GM23338 (cell line): ENCODE data around the gene GPC2. TPM values are rescaled to one million over a fixed set of nuclear protein-coding genes. Genes with fewer than 3 reads are reported as not detected.

Experiments used
- ATAC-seq: fragments of 200-7000 bp; cut with Tn5 transposase; 3 replicates; pipeline ENCODE4 v1.9.1; 2020
- DNase-seq: peaks from one replicate; pipeline ENCODE4 v3.0.0-alpha.2; 2015; ENCODE audit warnings: low spot score
- H2AFZ ChIP-seq: fragments of 200-600 bp; sonication (generic); 2 replicates; pipeline ENCODE4 v1.8.0; 2016; ENCODE audit warnings: antibody characterized with exemption, mild to moderate bottlenecking, moderate library complexity
- H3F3A ChIP-seq: fragments of 200-600 bp; sonication (generic); replicated peaks from 2 replicates; pipeline ENCODE4 v1.8.0; 2017; ENCODE audit warnings: antibody characterized with exemption, mixed run types, low read depth
- H3K27ac ChIP-seq: fragments of 200-600 bp; sonication (generic); 2 replicates; pipeline ENCODE4 v1.6.1; 2016; ENCODE audit warnings: low read depth
- H3K27me3 ChIP-seq: fragments of 200-600 bp; sonication (generic); 2 replicates; pipeline ENCODE4 v1.8.0; 2016; ENCODE audit warnings: mild to moderate bottlenecking, mixed run types, moderate library complexity; ENCODE audit not compliant: insufficient read depth
- H3K36me3 ChIP-seq: fragments of 200-600 bp; sonication (generic); 2 replicates; pipeline ENCODE4 v1.8.0; 2016; ENCODE audit warnings: mild to moderate bottlenecking; ENCODE audit not compliant: insufficient read depth
- H3K4me1 ChIP-seq: fragments of 200-600 bp; sonication (generic); 2 replicates; pipeline ENCODE4 v1.8.0; 2016; ENCODE audit warnings: mild to moderate bottlenecking, moderate library complexity; ENCODE audit not compliant: insufficient read depth
- H3K4me2 ChIP-seq: fragments of 200-600 bp; sonication (generic); 2 replicates; pipeline ENCODE4 v1.7.1; 2017; ENCODE audit warnings: mixed run types
- H3K4me3 ChIP-seq: fragments of 200-600 bp; sonication (generic); 2 replicates; pipeline ENCODE4 v1.6.1; 2016; ENCODE audit warnings: mixed run types
- H3K79me2 ChIP-seq: fragments of 200-600 bp; sonication (generic); replicated peaks from 2 replicates; pipeline ENCODE4 v1.8.0; 2017; ENCODE audit warnings: mild to moderate bottlenecking; ENCODE audit not compliant: insufficient read depth
- H3K9me2 ChIP-seq: fragments of 200-600 bp; sonication (generic); 2 replicates; pipeline ENCODE4 v1.8.0; 2017; ENCODE audit not compliant: insufficient read depth
- H4K20me1 ChIP-seq: fragments of 200-600 bp; sonication (generic); replicated peaks from 2 replicates; pipeline ENCODE4 v1.8.0; 2017; ENCODE audit warnings: mild to moderate bottlenecking; ENCODE audit not compliant: insufficient read depth
- H3K27ac Mint-ChIP-seq: 2 replicates; pipeline ENCODE4 v1.8.0; 2020; ENCODE audit warnings: inconsistent platforms, mild to moderate bottlenecking, moderate library complexity, mixed read lengths
- H3K27me3 Mint-ChIP-seq: 3 replicates; pipeline ENCODE4 v1.8.0; 2022; ENCODE audit warnings: low read depth, mild to moderate bottlenecking, moderate library complexity, mixed read lengths, inconsistent platforms; ENCODE audit not compliant: insufficient read depth, poor library complexity
- H3K36me3 Mint-ChIP-seq: 3 replicates; pipeline ENCODE4 v1.8.0; 2021; ENCODE audit warnings: low read depth, mild to moderate bottlenecking, inconsistent platforms, moderate library complexity, mixed read lengths
- H3K4me1 Mint-ChIP-seq: 3 replicates; pipeline ENCODE4 v1.8.0; 2020; ENCODE audit warnings: mild to moderate bottlenecking, inconsistent platforms, mixed read lengths
- H3K4me3 Mint-ChIP-seq: 3 replicates; pipeline ENCODE4 v1.8.0; 2021; ENCODE audit warnings: moderate library complexity, mild to moderate bottlenecking, inconsistent platforms, mixed read lengths
- H3K9me3 Mint-ChIP-seq: 3 replicates; pipeline ENCODE4 v1.8.0; 2020; ENCODE audit warnings: moderate library complexity, mild to moderate bottlenecking, inconsistent platforms, mixed read lengths
- CREB1 ChIP-seq: fragments of 250-450 bp; sonication (Bioruptor Pico); IDR thresholded peaks from 2 replicates; pipeline ENCODE4 v1.5.0; 2020; ENCODE audit warnings: low read depth, mild to moderate bottlenecking, moderate library complexity
- EZH2 ChIP-seq: fragments of 200-600 bp; sonication (generic); IDR thresholded peaks from one replicate; pipeline ENCODE4 v1.8.0; 2017; ENCODE audit warnings: antibody characterized with exemption, mild to moderate bottlenecking, low read depth; ENCODE audit not compliant: unreplicated experiment
- EZH2phosphoT487 ChIP-seq: fragments of 200-600 bp; sonication (generic); IDR thresholded peaks from one replicate; pipeline ENCODE4 v1.8.1; 2018; ENCODE audit warnings: antibody characterized with exemption; ENCODE audit not compliant: unreplicated experiment
- JUNB ChIP-seq: IDR thresholded peaks from one replicate; pipeline ENCODE4 v1.6.1; 2016; ENCODE audit warnings: antibody characterized with exemption; ENCODE audit not compliant: unreplicated experiment
- NANOG ChIP-seq: IDR thresholded peaks from 2 replicates; pipeline ENCODE4 v1.6.1; 2016; ENCODE audit warnings: antibody characterized with exemption, borderline replicate concordance
- POLR2AphosphoS5 ChIP-seq: IDR thresholded peaks from 2 replicates; pipeline ENCODE4 v1.6.1; 2016; ENCODE audit warnings: antibody characterized with exemption, low read depth
- STAT1 ChIP-seq: IDR thresholded peaks from one replicate; pipeline ENCODE4 v1.6.1; 2016; ENCODE audit warnings: antibody characterized with exemption; ENCODE audit not compliant: unreplicated experiment
- ZNF114 ChIP-seq: fragments of 250-450 bp; sonication (Bioruptor Pico); IDR thresholded peaks from 2 replicates; pipeline ENCODE4 v1.5.0; 2020; ENCODE audit warnings: mild to moderate bottlenecking, moderate library complexity
- ZNF331 ChIP-seq: fragments of 250-450 bp; sonication (Bioruptor Pico); IDR thresholded peaks from 2 replicates; pipeline ENCODE4 v1.5.0; 2020; ENCODE audit warnings: low read depth, mild to moderate bottlenecking, moderate library complexity
- polyA plus RNA-seq: library from polyadenylated mRNA; unstranded; fragments of >200 nt; fragmentation: Nextera tagmentation; extraction: Ambion mirVana; gene quantifications from 2 replicates; pipeline ENCODE4 v1.2.1, GENCODE V29; 2016
- total RNA-seq: library from RNA; depleted of rRNA; stranded (reverse); fragments of >200 nt; shearing (Covaris generic); gene quantifications from 2 replicates; pipeline ENCODE4 v1.2.3, GENCODE V29; 2014
- TF ChIP-seq, protein P1 (sequence below): fragments of 250-450 bp; sonication (Bioruptor Pico); IDR thresholded peaks from 2 replicates; pipeline ENCODE4 v1.5.0; 2020; ENCODE audit warnings: mild to moderate bottlenecking, moderate library complexity
- TF ChIP-seq, protein P2 (sequence below): IDR thresholded peaks from 2 replicates; pipeline ENCODE4 v1.6.1; 2016; ENCODE audit warnings: antibody characterized with exemption
- TF ChIP-seq, protein P3 (sequence below): IDR thresholded peaks from one replicate; pipeline ENCODE4 v1.6.1; 2018; ENCODE audit warnings: antibody characterized with exemption; ENCODE audit not compliant: unreplicated experiment
- TF ChIP-seq, protein P4 (sequence below), 2 experiments: fragments of 200-600 bp in 1 of 2; sonication (generic) in 1 of 2; conservative IDR thresholded peaks; 2 replicates each; pipeline versions ENCODE4 v1.5.1 to v1.6.1; 2016 to 2017; ENCODE audit warnings: antibody characterized with exemption in 2 of 2, low read depth in 2 of 2, mild to moderate bottlenecking in 2 of 2, moderate library complexity in 1 of 2

Gene GPC2
- total and polyA plus RNA-seq, 2 experiments from 2014 or later, result 10.7 to 48.8 TPM

DNA sequence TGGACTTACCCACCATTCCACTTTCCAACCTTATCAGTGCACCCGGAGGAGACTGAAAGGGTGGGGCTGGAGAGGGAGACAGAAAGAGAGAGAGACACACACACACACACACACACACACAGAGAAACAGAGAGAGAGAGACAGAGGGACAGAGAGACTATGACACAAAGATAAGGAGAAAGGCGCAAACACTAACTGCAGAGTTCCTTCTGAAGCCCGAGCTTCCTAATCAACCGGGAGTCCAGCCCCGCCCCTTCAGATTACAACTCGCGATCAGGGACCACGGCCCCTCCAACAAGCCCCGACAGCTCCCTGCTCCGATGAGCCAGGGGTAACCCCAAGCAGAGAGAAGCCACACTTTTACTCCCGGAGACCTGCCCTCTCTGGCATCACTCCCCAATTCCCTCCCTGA is 9.3 kb downstream of the GPC2 start:
- no peaks in the 10 kb centered on the region for H3K79me2 ChIP-seq
- H3K4me3 Mint-ChIP-seq, result peak overlapping the region; percentile 83
- H3K36me3 Mint-ChIP-seq, result no peaks in the 10 kb centered on the region; the same call in 2 of the 3 replicates
- peaks cover 50% of the 10 kb centered on the region for H3K4me1 Mint-ChIP-seq
- ATAC-seq (peak; percentile 4), DNase-seq (peak; percentile 63)
- H3K4me3 ChIP-seq, result peak overlapping the region; percentile 73
- peaks cover 43% of the 10 kb centered on the region for H3K27me3 Mint-ChIP-seq
- peaks cover 35% of the 10 kb centered on the region for H3K4me1 ChIP-seq
- peaks cover 16% of the 10 kb centered on the region for H3K27me3 ChIP-seq
- no peaks in the 10 kb centered on the region; the same call in 1 of the 2 replicates for H4K20me1 ChIP-seq
- peak overlapping the region; percentile 57 for H2AFZ ChIP-seq
- TF ChIP-seq, protein P1, sequence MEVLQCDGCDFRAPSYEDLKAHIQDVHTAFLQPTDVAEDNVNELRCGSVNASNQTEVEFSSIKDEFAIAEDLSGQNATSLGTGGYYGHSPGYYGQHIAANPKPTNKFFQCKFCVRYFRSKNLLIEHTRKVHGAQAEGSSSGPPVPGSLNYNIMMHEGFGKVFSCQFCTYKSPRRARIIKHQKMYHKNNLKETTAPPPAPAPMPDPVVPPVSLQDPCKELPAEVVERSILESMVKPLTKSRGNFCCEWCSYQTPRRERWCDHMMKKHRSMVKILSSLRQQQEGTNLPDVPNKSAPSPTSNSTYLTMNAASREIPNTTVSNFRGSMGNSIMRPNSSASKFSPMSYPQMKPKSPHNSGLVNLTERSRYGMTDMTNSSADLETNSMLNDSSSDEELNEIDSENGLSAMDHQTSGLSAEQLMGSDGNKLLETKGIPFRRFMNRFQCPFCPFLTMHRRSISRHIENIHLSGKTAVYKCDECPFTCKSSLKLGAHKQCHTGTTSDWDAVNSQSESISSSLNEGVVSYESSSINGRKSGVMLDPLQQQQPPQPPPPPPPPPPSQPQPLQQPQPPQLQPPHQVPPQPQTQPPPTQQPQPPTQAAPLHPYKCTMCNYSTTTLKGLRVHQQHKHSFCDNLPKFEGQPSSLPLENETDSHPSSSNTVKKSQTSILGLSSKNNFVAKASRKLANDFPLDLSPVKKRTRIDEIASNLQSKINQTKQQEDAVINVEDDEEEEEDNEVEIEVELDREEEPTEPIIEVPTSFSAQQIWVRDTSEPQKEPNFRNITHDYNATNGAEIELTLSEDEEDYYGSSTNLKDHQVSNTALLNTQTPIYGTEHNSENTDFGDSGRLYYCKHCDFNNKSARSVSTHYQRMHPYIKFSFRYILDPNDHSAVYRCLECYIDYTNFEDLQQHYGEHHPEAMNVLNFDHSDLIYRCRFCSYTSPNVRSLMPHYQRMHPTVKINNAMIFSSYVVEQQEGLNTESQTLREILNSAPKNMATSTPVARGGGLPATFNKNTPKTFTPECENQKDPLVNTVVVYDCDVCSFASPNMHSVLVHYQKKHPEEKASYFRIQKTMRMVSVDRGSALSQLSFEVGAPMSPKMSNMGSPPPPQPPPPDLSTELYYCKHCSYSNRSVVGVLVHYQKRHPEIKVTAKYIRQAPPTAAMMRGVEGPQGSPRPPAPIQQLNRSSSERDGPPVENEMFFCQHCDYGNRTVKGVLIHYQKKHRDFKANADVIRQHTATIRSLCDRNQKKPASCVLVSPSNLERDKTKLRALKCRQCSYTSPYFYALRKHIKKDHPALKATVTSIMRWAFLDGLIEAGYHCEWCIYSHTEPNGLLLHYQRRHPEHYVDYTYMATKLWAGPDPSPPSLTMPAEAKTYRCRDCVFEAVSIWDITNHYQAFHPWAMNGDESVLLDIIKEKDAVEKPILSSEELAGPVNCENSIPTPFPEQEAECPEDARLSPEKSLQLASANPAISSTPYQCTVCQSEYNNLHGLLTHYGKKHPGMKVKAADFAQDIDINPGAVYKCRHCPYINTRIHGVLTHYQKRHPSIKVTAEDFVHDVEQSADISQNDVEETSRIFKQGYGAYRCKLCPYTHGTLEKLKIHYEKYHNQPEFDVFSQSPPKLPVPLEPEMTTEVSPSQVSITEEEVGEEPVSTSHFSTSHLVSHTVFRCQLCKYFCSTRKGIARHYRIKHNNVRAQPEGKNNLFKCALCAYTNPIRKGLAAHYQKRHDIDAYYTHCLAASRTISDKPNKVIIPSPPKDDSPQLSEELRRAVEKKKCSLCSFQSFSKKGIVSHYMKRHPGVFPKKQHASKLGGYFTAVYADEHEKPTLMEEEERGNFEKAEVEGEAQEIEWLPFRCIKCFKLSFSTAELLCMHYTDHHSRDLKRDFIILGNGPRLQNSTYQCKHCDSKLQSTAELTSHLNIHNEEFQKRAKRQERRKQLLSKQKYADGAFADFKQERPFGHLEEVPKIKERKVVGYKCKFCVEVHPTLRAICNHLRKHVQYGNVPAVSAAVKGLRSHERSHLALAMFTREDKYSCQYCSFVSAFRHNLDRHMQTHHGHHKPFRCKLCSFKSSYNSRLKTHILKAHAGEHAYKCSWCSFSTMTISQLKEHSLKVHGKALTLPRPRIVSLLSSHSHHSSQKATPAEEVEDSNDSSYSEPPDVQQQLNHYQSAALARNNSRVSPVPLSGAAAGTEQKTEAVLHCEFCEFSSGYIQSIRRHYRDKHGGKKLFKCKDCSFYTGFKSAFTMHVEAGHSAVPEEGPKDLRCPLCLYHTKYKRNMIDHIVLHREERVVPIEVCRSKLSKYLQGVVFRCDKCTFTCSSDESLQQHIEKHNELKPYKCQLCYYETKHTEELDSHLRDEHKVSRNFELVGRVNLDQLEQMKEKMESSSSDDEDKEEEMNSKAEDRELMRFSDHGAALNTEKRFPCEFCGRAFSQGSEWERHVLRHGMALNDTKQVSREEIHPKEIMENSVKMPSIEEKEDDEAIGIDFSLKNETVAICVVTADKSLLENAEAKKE (CRISPR knock-in tag), result no peak
- TF ChIP-seq, protein P2, sequence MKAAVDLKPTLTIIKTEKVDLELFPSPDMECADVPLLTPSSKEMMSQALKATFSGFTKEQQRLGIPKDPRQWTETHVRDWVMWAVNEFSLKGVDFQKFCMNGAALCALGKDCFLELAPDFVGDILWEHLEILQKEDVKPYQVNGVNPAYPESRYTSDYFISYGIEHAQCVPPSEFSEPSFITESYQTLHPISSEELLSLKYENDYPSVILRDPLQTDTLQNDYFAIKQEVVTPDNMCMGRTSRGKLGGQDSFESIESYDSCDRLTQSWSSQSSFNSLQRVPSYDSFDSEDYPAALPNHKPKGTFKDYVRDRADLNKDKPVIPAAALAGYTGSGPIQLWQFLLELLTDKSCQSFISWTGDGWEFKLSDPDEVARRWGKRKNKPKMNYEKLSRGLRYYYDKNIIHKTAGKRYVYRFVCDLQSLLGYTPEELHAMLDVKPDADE, result no peak
- no peak for TF ChIP-seq EZH2
- TF ChIP-seq NANOG, result no peak
- no peak for TF ChIP-seq ZNF114
- TF ChIP-seq ZNF331 (CRISPR knock-in tag), result no peak
- TF ChIP-seq, protein P3, sequence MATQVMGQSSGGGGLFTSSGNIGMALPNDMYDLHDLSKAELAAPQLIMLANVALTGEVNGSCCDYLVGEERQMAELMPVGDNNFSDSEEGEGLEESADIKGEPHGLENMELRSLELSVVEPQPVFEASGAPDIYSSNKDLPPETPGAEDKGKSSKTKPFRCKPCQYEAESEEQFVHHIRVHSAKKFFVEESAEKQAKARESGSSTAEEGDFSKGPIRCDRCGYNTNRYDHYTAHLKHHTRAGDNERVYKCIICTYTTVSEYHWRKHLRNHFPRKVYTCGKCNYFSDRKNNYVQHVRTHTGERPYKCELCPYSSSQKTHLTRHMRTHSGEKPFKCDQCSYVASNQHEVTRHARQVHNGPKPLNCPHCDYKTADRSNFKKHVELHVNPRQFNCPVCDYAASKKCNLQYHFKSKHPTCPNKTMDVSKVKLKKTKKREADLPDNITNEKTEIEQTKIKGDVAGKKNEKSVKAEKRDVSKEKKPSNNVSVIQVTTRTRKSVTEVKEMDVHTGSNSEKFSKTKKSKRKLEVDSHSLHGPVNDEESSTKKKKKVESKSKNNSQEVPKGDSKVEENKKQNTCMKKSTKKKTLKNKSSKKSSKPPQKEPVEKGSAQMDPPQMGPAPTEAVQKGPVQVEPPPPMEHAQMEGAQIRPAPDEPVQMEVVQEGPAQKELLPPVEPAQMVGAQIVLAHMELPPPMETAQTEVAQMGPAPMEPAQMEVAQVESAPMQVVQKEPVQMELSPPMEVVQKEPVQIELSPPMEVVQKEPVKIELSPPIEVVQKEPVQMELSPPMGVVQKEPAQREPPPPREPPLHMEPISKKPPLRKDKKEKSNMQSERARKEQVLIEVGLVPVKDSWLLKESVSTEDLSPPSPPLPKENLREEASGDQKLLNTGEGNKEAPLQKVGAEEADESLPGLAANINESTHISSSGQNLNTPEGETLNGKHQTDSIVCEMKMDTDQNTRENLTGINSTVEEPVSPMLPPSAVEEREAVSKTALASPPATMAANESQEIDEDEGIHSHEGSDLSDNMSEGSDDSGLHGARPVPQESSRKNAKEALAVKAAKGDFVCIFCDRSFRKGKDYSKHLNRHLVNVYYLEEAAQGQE, result no peak
- TF ChIP-seq EZH2phosphoT487, result no peak
- TF ChIP-seq CREB1 (CRISPR knock-in tag), result no peak
- TF ChIP-seq STAT1, result no peak
- TF ChIP-seq JUNB, result no peak
- TF ChIP-seq, protein P4, sequence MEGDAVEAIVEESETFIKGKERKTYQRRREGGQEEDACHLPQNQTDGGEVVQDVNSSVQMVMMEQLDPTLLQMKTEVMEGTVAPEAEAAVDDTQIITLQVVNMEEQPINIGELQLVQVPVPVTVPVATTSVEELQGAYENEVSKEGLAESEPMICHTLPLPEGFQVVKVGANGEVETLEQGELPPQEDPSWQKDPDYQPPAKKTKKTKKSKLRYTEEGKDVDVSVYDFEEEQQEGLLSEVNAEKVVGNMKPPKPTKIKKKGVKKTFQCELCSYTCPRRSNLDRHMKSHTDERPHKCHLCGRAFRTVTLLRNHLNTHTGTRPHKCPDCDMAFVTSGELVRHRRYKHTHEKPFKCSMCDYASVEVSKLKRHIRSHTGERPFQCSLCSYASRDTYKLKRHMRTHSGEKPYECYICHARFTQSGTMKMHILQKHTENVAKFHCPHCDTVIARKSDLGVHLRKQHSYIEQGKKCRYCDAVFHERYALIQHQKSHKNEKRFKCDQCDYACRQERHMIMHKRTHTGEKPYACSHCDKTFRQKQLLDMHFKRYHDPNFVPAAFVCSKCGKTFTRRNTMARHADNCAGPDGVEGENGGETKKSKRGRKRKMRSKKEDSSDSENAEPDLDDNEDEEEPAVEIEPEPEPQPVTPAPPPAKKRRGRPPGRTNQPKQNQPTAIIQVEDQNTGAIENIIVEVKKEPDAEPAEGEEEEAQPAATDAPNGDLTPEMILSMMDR (conservative IDR thresholded peaks at IDR 0.05; ENCODE audit: low read depth in 2 of 2), result no peak
- no peak for TF ChIP-seq POLR2AphosphoS5
- no peak overlapping the region for H3K27ac ChIP-seq
- no peaks in the 10 kb centered on the region for H3K9me2 ChIP-seq
- H3F3A ChIP-seq, result peaks cover 28% of the 10 kb centered on the region
- H3K9me3 Mint-ChIP-seq, result no peaks in the 10 kb centered on the region
- H3K27ac Mint-ChIP-seq, result no peak overlapping the region
- H3K36me3 ChIP-seq, result no peaks in the 10 kb centered on the region
- H3K4me2 ChIP-seq, result peak overlapping the region; percentile 90
